ENCODE results near the gene PDGFD. TPM values are rescaled to one million over a fixed set of nuclear protein-coding genes. Genes with fewer than 3 reads are reported as not detected.

Gene PDGFD
- under 1 TPM; 0.37 to 0.69 (median 0.42) TPM for total RNA-seq (2021; fragmentation: NEBNext Ultra II Directional; extraction: Animal tissue kit (Norgen Biotek cat#: 25700))
- long read RNA-seq, result 0 reads

GRCh38 chr11:104164028-104164520, at the start of gene PDGFD:
Gene PDGFD (minus strand): TSS chr11:104164147.
- peak; percentile 63 for TF ChIP-seq CTCF (IDR thresholded peaks at IDR 0.05)
- DNase-seq, result peak; percentile 10
- Mint-ChIP-seq H3K9me3 (no peaks in the 10 kb centered on the region), H3K4me1 (ENCODE audit: low read depth) (peaks cover 11% of the 10 kb centered on the region), H3K27me3 (ENCODE audit: insufficient read depth) (no peaks in the 10 kb centered on the region), H3K27ac (no peak within 1 kb of the TSS; the same call in 1 of the 2 replicates), H3K4me3 (peak within 1 kb of the TSS; percentile 91), H3K36me3 (ENCODE audit: low read depth) (no peaks in the 10 kb centered on the region)

- H3K4me3 Mint-ChIP-seq, result no peak overlapping the region
These were observed 43.0 kb upstream of the PDGFD start for GRCh38 chr11:104206936-104207335.

DNA sequence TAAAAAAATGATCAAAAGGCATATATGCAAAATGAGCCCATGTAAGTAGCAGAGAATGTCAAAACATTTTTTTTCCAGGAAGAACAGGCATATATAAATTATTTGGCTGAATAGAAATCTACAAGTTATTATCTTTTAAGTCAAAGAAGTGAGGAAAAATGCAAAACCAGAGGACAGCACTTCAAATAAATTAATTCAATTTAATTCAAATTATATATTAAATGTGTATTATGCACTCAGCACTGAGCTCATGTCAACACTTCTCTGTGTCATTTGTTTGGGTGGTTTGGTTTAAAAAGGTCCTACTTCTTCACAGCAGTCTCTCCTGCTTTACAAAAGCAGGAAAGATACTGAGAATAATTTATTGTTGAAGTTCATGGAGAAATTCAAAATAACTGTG, 41.9 kb upstream of the PDGFD start:
- H3K27ac Mint-ChIP-seq, result no peak overlapping the region
- no peak for DNase-seq
- H3K9me3 Mint-ChIP-seq, result no peaks in the 10 kb centered on the region
- H3K4me3 Mint-ChIP-seq, result no peak overlapping the region
- H3K27me3 Mint-ChIP-seq (ENCODE audit: insufficient read depth), result peaks cover 3% of the 10 kb centered on the region; the same call in 1 of the 2 replicates
- TF ChIP-seq CTCF (IDR thresholded peaks at IDR 0.05), result no peak
- H3K4me1 Mint-ChIP-seq (ENCODE audit: low read depth), result no peaks in the 10 kb centered on the region
- no peaks in the 10 kb centered on the region for H3K36me3 Mint-ChIP-seq (ENCODE audit: low read depth)

More at GRCh38 chr11:104206936-104207335, 43.0 kb upstream of the PDGFD start:
- TF ChIP-seq CTCF (IDR thresholded peaks at IDR 0.05), result no peak
- no peak overlapping the region for H3K27ac Mint-ChIP-seq
- no peak for DNase-seq
- H3K4me1 Mint-ChIP-seq (ENCODE audit: low read depth), result no peaks in the 10 kb centered on the region
- 0 out of 2 replicates have a peak, but pooled peaks cover 3% of the 10 kb centered on the region for H3K27me3 Mint-ChIP-seq (ENCODE audit: insufficient read depth)
- H3K36me3 Mint-ChIP-seq (ENCODE audit: low read depth), result no peaks in the 10 kb centered on the region
- H3K9me3 Mint-ChIP-seq, result no peaks in the 10 kb centered on the region

DNA sequence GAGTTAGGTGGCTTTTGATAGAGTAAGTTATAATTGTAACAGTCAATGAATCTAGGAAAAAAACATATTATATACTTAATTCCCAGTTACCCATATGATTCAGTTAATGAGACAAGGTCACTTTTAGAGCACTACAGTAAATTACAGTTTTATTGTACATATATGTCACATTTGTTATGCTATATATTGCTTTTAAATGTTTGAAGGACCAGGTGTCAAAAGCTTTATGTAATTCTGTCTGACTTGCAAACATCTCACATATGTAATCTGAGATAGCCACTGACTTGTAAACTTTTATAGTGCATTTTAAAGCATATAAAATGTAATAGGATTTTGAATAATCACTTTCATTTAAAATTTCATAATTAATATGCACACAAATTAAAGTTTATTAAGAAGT, 36.7 kb upstream of the PDGFD start:
- Mint-ChIP-seq H3K9me3 (no peaks in the 10 kb centered on the region), H3K27me3 (ENCODE audit: insufficient read depth) (peaks cover 3% of the 10 kb centered on the region; the same call in 1 of the 2 replicates), H3K36me3 (ENCODE audit: low read depth) (no peaks in the 10 kb centered on the region), H3K4me1 (ENCODE audit: low read depth) (no peaks in the 10 kb centered on the region), H3K27ac (no peak overlapping the region), H3K4me3 (no peak overlapping the region)
- no peak for DNase-seq
- TF ChIP-seq CTCF (IDR thresholded peaks at IDR 0.05), result no peak

DNA sequence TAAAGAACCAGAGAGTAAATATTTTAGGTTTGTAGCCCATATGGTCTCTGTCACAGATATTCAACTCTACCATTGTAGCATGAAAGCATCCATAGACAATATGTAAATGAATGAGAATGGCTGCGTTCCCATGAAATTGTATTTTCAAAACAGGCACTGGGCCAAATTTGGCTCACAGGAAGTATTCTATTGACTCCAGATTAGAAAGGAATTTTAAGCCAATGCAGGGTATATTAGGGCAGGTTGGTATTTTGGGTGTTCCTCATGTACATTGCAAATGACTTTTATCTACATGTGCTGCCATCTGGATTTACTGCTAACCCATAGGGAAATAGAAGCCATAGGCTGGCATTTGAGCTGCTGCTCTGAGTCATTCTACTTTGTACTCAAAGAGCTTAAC, 35.1 kb upstream of the PDGFD start:
- no peaks in the 10 kb centered on the region for H3K9me3 Mint-ChIP-seq
- no peak for DNase-seq
- no peaks in the 10 kb centered on the region for H3K36me3 Mint-ChIP-seq (ENCODE audit: low read depth)
- no peak overlapping the region for H3K27ac Mint-ChIP-seq
- no peaks in the 10 kb centered on the region for H3K4me1 Mint-ChIP-seq (ENCODE audit: low read depth)
- H3K27me3 Mint-ChIP-seq (ENCODE audit: insufficient read depth), result peaks cover 3% of the 10 kb centered on the region; the same call in 1 of the 2 replicates
- no peak overlapping the region for H3K4me3 Mint-ChIP-seq
- no peak for TF ChIP-seq CTCF (IDR thresholded peaks at IDR 0.05)

Data from HFFc6 (cell line).